HG03520 (cell line): ENCODE measurements around the gene CRYBA1.
"Not testable (repeated sequence)": the region's sequence is repeated elsewhere in the genome, so short reads cannot be mapped to it uniquely, and the experiment has no call there.

ENCODE experiments used
- ATAC-seq: cut with Tn5 transposase; IDR thresholded peaks from one replicate; pipeline ENCODE4 v1.9.1; 2021; ENCODE audit warnings: mild to moderate bottlenecking, moderate library complexity; ENCODE audit not compliant: unreplicated experiment

The CRYBA1 gene

GRCh38 chr17:29237476-29238132, 9.1 kb upstream of the CRYBA1 start:
- no peak for ATAC-seq

- no peak for ATAC-seq
Measured at GRCh38 chr17:29238133-29238850, 8.4 kb upstream of the CRYBA1 start.

- ATAC-seq: no peak
Measured at GRCh38 chr17:29240477-29240876, 6.2 kb upstream of the CRYBA1 start.

GRCh38 chr17:29240968-29241963, 5.4 kb upstream of the CRYBA1 start:
- no peak for ATAC-seq

GRCh38 chr17:29242051-29242450, 4.6 kb upstream of the CRYBA1 start:
- no peak for ATAC-seq

- no peak for ATAC-seq
Measured at GRCh38 chr17:29242790-29243189, 3.9 kb upstream of the CRYBA1 start.

- no peak for ATAC-seq
Measured at GRCh38 chr17:29243792-29244191, 2.9 kb upstream of the CRYBA1 start.

GRCh38 chr17:29245401-29245800, 1.3 kb upstream of the CRYBA1 start:
- ATAC-seq: no peak

GRCh38 chr17:29247219-29247618, 560 bp downstream of the CRYBA1 start:
- no peak for ATAC-seq

GRCh38 chr17:29248845-29249244, 2.2 kb downstream of the CRYBA1 start:
- no peak for ATAC-seq

GRCh38 chr17:29250666-29251065, 4.0 kb downstream of the CRYBA1 start:
- ATAC-seq: no peak

- ATAC-seq: no peak
Measured at GRCh38 chr17:29251184-29251583, 4.5 kb downstream of the CRYBA1 start.

GRCh38 chr17:29252101-29252791, 5.6 kb downstream of the CRYBA1 start:
- ATAC-seq: no peak

- ATAC-seq: no peak
Measured at GRCh38 chr17:29253037-29253436, 6.4 kb downstream of the CRYBA1 start.

GRCh38 chr17:29255926-29256522, 9.4 kb downstream of the CRYBA1 start:
- no peak for ATAC-seq

- ATAC-seq: no peak
Measured at GRCh38 chr17:29256735-29257466, 10.2 kb downstream of the CRYBA1 start.

GRCh38 chr17:29257756-29258155, 11.1 kb downstream of the CRYBA1 start:
- no peak for ATAC-seq

- no peak for ATAC-seq
Measured at GRCh38 chr17:29263916-29264315, 17.3 kb downstream of the CRYBA1 start.

GRCh38 chr17:29271980-29272379, 25.3 kb downstream of the CRYBA1 start:
- not testable (repeated sequence) for ATAC-seq

GRCh38 chr17:29273924-29274323, 27.3 kb downstream of the CRYBA1 start:
- ATAC-seq: no peak
